HEK293 (cell line): Measurements from ENCODE around the gene HLA-DMB.

ENCODE experiments used
- FEZF1 ChIP-seq: fragments of 450-650 bp; formaldehyde crosslinking; IDR thresholded peaks from 2 replicates; pipeline ENCODE4 v1.5.1; 2016; ENCODE audit warnings: missing biosample characterization, missing genetic modification characterization
- GFI1B ChIP-seq: fragments of 450-650 bp; formaldehyde crosslinking; IDR thresholded peaks from 2 replicates; pipeline ENCODE4 v1.5.1; 2016; ENCODE audit warnings: missing biosample characterization, missing genetic modification characterization
- MYNN ChIP-seq: fragments of 450-650 bp; formaldehyde crosslinking; IDR thresholded peaks from 2 replicates; pipeline ENCODE4 v1.5.1; 2016; ENCODE audit warnings: missing biosample characterization, missing genetic modification characterization, borderline replicate concordance
- REPIN1 ChIP-seq: fragments of 450-650 bp; formaldehyde crosslinking; IDR thresholded peaks from 2 replicates; pipeline ENCODE4 v1.5.1; 2017; ENCODE audit warnings: missing biosample characterization, missing genetic modification characterization, low read depth
- SCRT1 ChIP-seq: fragments of 450-650 bp; formaldehyde crosslinking; IDR thresholded peaks from 2 replicates; pipeline ENCODE4 v1.5.1; 2016; ENCODE audit warnings: missing biosample characterization, missing genetic modification characterization, borderline replicate concordance
- SCRT2 ChIP-seq: fragments of 450-650 bp; formaldehyde crosslinking; IDR thresholded peaks from 2 replicates; pipeline ENCODE4 v1.5.1; 2016; ENCODE audit warnings: missing biosample characterization, missing genetic modification characterization
- ZBTB26 ChIP-seq: fragments of 450-650 bp; formaldehyde crosslinking; optimal IDR thresholded peaks from 2 replicates; pipeline ENCODE3; 2016; ENCODE audit warnings: missing biosample characterization, mild to moderate bottlenecking, missing genetic modification characterization
- ZBTB44 ChIP-seq: fragments of 450-650 bp; IDR thresholded peaks from 2 replicates; pipeline ENCODE4 v1.5.1; 2018; ENCODE audit warnings: missing biosample characterization, mild to moderate bottlenecking, missing genetic modification characterization
- ZFP37 ChIP-seq: fragments of 450-650 bp; formaldehyde crosslinking; IDR thresholded peaks from 2 replicates; pipeline ENCODE4 v1.5.1; 2016; ENCODE audit warnings: missing biosample characterization, missing genetic modification characterization
- ZNF146 ChIP-seq: fragments of 450-650 bp; formaldehyde crosslinking; IDR thresholded peaks from 2 replicates; pipeline ENCODE4 v1.5.1; 2016; ENCODE audit warnings: missing biosample characterization, missing genetic modification characterization
- ZNF16 ChIP-seq: fragments of 450-650 bp; formaldehyde crosslinking; IDR thresholded peaks from 2 replicates; pipeline ENCODE4 v1.5.1; 2016; ENCODE audit warnings: low read depth, missing biosample characterization, missing genetic modification characterization
- ZNF202 ChIP-seq: fragments of 450-650 bp; formaldehyde crosslinking; IDR thresholded peaks from 2 replicates; pipeline ENCODE4 v1.5.1; 2016; ENCODE audit warnings: missing biosample characterization, missing genetic modification characterization, borderline replicate concordance
- ZNF292 ChIP-seq: fragments of 450-650 bp; formaldehyde crosslinking; IDR thresholded peaks from 2 replicates; pipeline ENCODE4 v1.5.1; 2016; ENCODE audit warnings: low read depth, missing biosample characterization, missing genetic modification characterization, borderline replicate concordance
- ZNF341 ChIP-seq: fragments of 450-650 bp; formaldehyde crosslinking; IDR thresholded peaks from 2 replicates; pipeline ENCODE4; 2016; ENCODE audit warnings: low read depth, missing biosample characterization, missing genetic modification characterization
- ZNF350 ChIP-seq: fragments of 450-650 bp; formaldehyde crosslinking; IDR thresholded peaks from 2 replicates; pipeline ENCODE4 v1.5.0; 2017; ENCODE audit warnings: missing biosample characterization, mild to moderate bottlenecking, missing genetic modification characterization
- ZNF416 ChIP-seq: fragments of 450-650 bp; formaldehyde crosslinking; IDR thresholded peaks from 2 replicates; pipeline ENCODE4 v1.5.1; 2016; ENCODE audit warnings: missing biosample characterization, missing genetic modification characterization
- ZNF629 ChIP-seq: fragments of 450-650 bp; formaldehyde crosslinking; IDR thresholded peaks from 2 replicates; pipeline ENCODE4 v1.5.1; 2017; ENCODE audit warnings: missing biosample characterization, missing genetic modification characterization
- ZNF645 ChIP-seq: fragments of 450-650 bp; formaldehyde crosslinking; IDR thresholded peaks from 2 replicates; pipeline ENCODE4; 2016; ENCODE audit warnings: missing biosample characterization, missing genetic modification characterization
- ZNF704 ChIP-seq: fragments of 450-650 bp; formaldehyde crosslinking; IDR thresholded peaks from 2 replicates; pipeline ENCODE4 v1.5.1; 2016; ENCODE audit warnings: missing biosample characterization, missing genetic modification characterization
- ZSCAN5A ChIP-seq: fragments of 450-650 bp; formaldehyde crosslinking; IDR thresholded peaks from 2 replicates; pipeline ENCODE4 v1.5.1; 2016; ENCODE audit warnings: missing biosample characterization, missing genetic modification characterization
- ZXDB ChIP-seq: fragments of 450-650 bp; formaldehyde crosslinking; IDR thresholded peaks from 2 replicates; pipeline ENCODE4 v1.5.1; 2016; ENCODE audit warnings: missing biosample characterization, missing genetic modification characterization
- TF ChIP-seq, protein P1 (sequence below): fragments of 450-650 bp; formaldehyde crosslinking; IDR thresholded peaks from 2 replicates; pipeline ENCODE4 v1.5.1; 2016; ENCODE audit warnings: missing biosample characterization, missing genetic modification characterization
- TF ChIP-seq, protein P2 (sequence below): fragments of 450-650 bp; formaldehyde crosslinking; IDR thresholded peaks from 2 replicates; pipeline ENCODE4 v1.5.1; 2016; ENCODE audit warnings: missing biosample characterization, missing genetic modification characterization
- TF ChIP-seq, protein P3 (sequence below): fragments of 450-650 bp; formaldehyde crosslinking; IDR thresholded peaks from 2 replicates; pipeline ENCODE4 v1.5.1; 2016; ENCODE audit warnings: missing biosample characterization, missing genetic modification characterization, low read depth

Gene HLA-DMB

GRCh38 chr6:32968093-32968866, 27.5 kb upstream of the HLA-DMB start, which contains the start of gene BRD2 (continued):
- TF ChIP-seq ZSCAN5A (tag by site-specific recombination) (peak; percentile 71; the same call in 1 of the 2 replicates), ZNF645 (tag by site-specific recombination) (peak; percentile 81; the same call in 1 of the 2 replicates), ZFP37 (peak; percentile 96), ZNF16 (tag by site-specific recombination) (no peak), ZNF292 (tag by site-specific recombination) (no peak), SCRT1 (no peak), REPIN1 (no peak), SCRT2 (no peak), ZBTB26 (tag by site-specific recombination) (peak; percentile 99), GFI1B (tag by site-specific recombination) (peak; percentile 23; the same call in 1 of the 2 replicates), ZNF146 (tag by site-specific recombination) (peak; percentile 41; the same call in 1 of the 2 replicates), ZNF416 (no peak), ZNF350 (tag by site-specific recombination) (no peak), ZNF704 (tag by site-specific recombination) (no peak), ZNF202 (tag by site-specific recombination) (no peak), MYNN (tag by site-specific recombination) (0 out of 2 replicates have a peak, but pooled peaks have one; percentile 32), ZNF341 (tag by site-specific recombination) (no peak; the same call in 1 of the 2 replicates), ZXDB (tag by site-specific recombination) (peak; percentile 82), ZNF629 (tag by site-specific recombination) (peak; percentile 65; the same call in 1 of the 2 replicates), ZBTB44 (no peak), FEZF1 (tag by site-specific recombination) (no peak)
- TF ChIP-seq, protein P1, sequence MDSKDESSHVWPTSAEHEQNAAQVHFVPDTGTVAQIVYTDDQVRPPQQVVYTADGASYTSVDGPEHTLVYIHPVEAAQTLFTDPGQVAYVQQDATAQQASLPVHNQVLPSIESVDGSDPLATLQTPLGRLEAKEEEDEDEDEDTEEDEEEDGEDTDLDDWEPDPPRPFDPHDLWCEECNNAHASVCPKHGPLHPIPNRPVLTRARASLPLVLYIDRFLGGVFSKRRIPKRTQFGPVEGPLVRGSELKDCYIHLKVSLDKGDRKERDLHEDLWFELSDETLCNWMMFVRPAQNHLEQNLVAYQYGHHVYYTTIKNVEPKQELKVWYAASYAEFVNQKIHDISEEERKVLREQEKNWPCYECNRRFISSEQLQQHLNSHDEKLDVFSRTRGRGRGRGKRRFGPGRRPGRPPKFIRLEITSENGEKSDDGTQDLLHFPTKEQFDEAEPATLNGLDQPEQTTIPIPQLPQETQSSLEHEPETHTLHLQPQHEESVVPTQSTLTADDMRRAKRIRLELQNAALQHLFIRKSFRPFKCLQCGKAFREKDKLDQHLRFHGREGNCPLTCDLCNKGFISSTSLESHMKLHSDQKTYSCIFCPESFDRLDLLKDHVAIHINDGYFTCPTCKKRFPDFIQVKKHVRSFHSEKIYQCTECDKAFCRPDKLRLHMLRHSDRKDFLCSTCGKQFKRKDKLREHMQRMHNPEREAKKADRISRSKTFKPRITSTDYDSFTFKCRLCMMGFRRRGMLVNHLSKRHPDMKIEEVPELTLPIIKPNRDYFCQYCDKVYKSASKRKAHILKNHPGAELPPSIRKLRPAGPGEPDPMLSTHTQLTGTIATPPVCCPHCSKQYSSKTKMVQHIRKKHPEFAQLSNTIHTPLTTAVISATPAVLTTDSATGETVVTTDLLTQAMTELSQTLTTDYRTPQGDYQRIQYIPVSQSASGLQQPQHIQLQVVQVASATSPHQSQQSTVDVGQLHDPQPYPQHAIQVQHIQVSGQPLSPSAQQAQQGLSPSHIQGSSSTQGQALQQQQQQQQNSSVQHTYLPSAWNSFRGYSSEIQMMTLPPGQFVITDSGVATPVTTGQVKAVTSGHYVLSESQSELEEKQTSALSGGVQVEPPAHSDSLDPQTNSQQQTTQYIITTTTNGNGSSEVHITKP (tag by site-specific recombination) = peak; percentile 16; the same call in 1 of the 2 replicates
- TF ChIP-seq, protein P2, sequence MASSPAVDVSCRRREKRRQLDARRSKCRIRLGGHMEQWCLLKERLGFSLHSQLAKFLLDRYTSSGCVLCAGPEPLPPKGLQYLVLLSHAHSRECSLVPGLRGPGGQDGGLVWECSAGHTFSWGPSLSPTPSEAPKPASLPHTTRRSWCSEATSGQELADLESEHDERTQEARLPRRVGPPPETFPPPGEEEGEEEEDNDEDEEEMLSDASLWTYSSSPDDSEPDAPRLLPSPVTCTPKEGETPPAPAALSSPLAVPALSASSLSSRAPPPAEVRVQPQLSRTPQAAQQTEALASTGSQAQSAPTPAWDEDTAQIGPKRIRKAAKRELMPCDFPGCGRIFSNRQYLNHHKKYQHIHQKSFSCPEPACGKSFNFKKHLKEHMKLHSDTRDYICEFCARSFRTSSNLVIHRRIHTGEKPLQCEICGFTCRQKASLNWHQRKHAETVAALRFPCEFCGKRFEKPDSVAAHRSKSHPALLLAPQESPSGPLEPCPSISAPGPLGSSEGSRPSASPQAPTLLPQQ (tag by site-specific recombination) = peak; percentile 81
- TF ChIP-seq, protein P3, sequence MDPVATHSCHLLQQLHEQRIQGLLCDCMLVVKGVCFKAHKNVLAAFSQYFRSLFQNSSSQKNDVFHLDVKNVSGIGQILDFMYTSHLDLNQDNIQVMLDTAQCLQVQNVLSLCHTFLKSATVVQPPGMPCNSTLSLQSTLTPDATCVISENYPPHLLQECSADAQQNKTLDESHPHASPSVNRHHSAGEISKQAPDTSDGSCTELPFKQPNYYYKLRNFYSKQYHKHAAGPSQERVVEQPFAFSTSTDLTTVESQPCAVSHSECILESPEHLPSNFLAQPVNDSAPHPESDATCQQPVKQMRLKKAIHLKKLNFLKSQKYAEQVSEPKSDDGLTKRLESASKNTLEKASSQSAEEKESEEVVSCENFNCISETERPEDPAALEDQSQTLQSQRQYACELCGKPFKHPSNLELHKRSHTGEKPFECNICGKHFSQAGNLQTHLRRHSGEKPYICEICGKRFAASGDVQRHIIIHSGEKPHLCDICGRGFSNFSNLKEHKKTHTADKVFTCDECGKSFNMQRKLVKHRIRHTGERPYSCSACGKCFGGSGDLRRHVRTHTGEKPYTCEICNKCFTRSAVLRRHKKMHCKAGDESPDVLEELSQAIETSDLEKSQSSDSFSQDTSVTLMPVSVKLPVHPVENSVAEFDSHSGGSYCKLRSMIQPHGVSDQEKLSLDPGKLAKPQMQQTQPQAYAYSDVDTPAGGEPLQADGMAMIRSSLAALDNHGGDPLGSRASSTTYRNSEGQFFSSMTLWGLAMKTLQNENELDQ (tag by site-specific recombination) = no peak
